WERI-Rb-1 (cell line): Measurements from ENCODE around the gene TAGLN.

Experiments used
- DNase-seq: peaks from one replicate; pipeline ENCODE4 v3.0.0-alpha.2; 2020
- H3K27ac ChIP-seq: fragments of 250-450 bp; sonication (Bioruptor Pico); 2 replicates; pipeline ENCODE4 v1.5.1; 2020; ENCODE audit warnings: mild to moderate bottlenecking, moderate library complexity
- H3K27me3 ChIP-seq: fragments of 250-450 bp; sonication (Bioruptor Pico); 2 replicates; pipeline ENCODE4 v1.5.1; 2021; ENCODE audit warnings: mild to moderate bottlenecking, low read depth, moderate library complexity; ENCODE audit not compliant: insufficient read depth, severe bottlenecking
- H3K36me3 ChIP-seq: fragments of 250-450 bp; sonication (Bioruptor Pico); 2 replicates; pipeline ENCODE4 v1.5.1; 2020; ENCODE audit warnings: mild to moderate bottlenecking, moderate library complexity
- H3K4me3 ChIP-seq: 2 replicates; pipeline ENCODE4 v1.5.1; 2011; ENCODE audit warnings: low read depth, mild to moderate bottlenecking, control low read depth, low read length
- H3K9me3 ChIP-seq: fragments of 250-450 bp; sonication (Bioruptor Pico); 2 replicates; pipeline ENCODE4 v1.5.1; 2021; ENCODE audit warnings: mild to moderate bottlenecking, moderate library complexity; ENCODE audit not compliant: severe bottlenecking
- CTCF ChIP-seq: IDR thresholded peaks from 2 replicates; pipeline ENCODE4 v1.5.1; 2011; ENCODE audit warnings: low read depth, mild to moderate bottlenecking, control low read depth, inconsistent platforms, low read length

The TAGLN gene

DNA sequence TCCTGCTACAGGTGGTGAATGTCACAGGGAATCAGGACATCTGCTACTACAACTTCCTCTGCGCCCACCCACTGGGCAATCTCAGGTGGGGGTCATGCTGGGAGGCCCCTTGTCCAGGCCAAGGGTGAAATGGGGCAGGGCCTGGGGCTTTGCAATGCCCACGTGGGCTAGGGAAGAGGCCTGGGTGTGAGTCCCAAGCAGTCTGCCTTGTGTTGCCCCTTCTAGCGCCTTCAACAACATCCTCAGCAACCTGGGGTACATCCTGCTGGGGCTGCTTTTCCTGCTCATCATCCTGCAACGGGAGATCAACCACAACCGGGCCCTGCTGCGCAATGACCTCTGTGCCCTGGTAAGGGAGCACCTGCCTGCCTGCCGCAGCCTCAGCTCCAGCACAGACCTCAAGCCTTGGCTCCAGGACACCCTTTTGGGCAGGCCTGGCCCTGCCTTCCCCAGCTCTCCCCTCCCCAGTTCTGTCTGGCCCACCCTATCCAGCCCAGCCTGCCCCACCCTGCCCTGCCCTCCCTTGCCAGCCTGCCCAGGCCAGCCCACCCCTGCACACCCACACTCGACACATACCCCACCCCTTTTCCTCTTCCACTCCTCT is 9.1 kb upstream of the TAGLN start:
- H3K27ac ChIP-seq: no peak overlapping the region
- H3K27me3 ChIP-seq: no peaks in the 10 kb centered on the region
- peaks cover 38% of the 10 kb centered on the region for H3K36me3 ChIP-seq
- no peak overlapping the region for H3K4me3 ChIP-seq
- DNase-seq: no peak
- H3K9me3 ChIP-seq: no peaks in the 10 kb centered on the region
- no peak for TF ChIP-seq CTCF

GRCh38 chr11:117191680-117192400 is 7.3 kb upstream of the TAGLN start:
- peaks cover 36% of the 10 kb centered on the region for H3K36me3 ChIP-seq
- H3K9me3 ChIP-seq: no peaks in the 10 kb centered on the region
- H3K27ac ChIP-seq: no peak overlapping the region
- DNase-seq: no peak
- H3K27me3 ChIP-seq: no peaks in the 10 kb centered on the region
- no peak for TF ChIP-seq CTCF
- no peak overlapping the region for H3K4me3 ChIP-seq

DNA sequence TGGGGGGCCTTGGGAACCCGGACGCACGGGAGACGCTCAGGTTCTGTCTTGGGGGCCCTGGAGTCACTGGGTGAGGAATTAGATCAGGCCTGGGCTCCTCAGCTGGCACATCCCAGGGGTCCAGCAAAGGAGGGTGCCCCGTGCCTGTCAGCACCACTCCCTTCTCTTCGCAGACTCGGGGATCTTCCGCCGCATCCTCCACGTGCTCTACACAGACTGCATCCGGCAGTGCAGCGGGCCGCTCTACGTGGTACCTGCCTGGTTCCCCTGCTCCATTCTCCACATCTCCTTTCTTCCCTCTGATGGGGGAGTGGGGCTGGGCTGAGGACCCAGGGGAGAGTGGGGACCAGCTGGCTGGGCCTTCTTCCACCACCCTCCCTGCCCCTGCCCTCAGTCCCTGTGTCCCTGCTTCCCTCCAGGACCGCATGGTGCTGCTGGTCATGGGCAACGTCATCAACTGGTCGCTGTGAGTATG is 6.7 kb upstream of the TAGLN start:
- Histone ChIP-seq H3K36me3 (peaks cover 34% of the 10 kb centered on the region), H3K9me3 (no peaks in the 10 kb centered on the region), H3K27ac (no peak overlapping the region), H3K4me3 (no peak overlapping the region), H3K27me3 (no peaks in the 10 kb centered on the region)
- no peak for TF ChIP-seq CTCF
- DNase-seq: no peak

DNA sequence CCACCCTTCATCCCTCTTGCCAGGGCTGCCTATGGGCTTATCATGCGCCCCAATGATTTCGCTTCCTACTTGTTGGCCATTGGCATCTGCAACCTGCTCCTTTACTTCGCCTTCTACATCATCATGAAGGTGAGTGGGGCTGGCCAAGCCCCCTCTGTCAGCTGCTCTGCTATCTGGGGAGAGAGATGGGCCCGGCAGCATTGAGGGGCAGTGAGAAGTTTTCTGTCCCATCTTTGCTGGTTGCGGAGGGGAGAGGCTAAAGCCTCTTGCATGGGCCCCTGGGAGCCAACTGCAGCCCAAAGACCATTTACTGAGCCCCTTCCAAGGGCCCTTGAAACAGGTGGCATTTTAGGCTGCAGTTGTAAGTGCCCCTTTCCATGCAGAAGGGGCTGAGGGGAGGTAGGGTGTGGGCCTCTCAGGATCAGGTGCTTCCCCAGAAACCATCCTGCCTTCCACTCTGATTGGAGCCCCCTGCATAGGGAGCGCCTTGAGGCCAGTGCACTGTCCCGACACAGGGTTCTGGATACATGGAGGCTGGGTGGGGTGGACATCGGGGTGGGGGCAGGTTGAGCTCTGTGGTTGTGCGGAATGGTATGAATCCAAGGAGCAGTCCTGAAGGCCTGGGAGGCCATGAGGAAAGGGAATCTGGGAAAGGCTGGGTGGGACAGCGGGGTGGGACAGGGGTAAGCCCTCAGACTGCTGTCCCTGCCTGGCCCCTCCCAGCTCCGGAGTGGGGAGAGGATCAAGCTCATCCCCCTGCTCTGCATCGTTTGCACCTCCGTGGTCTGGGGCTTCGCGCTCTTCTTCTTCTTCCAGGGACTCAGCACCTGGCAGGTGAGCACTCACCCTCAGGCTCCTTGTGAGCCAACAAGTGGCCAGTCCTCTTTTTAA is 5.8 kb upstream of the TAGLN start:
- no peak for DNase-seq
- H3K9me3 ChIP-seq: no peaks in the 10 kb centered on the region
- H3K27ac ChIP-seq: no peak overlapping the region
- H3K4me3 ChIP-seq: no peak overlapping the region
- no peaks in the 10 kb centered on the region for H3K27me3 ChIP-seq
- H3K36me3 ChIP-seq: peaks cover 31% of the 10 kb centered on the region
- no peak for TF ChIP-seq CTCF

- H3K4me3 ChIP-seq: no peak overlapping the region
- H3K9me3 ChIP-seq: no peaks in the 10 kb centered on the region
- peaks cover 24% of the 10 kb centered on the region for H3K36me3 ChIP-seq
- no peak for DNase-seq
- H3K27me3 ChIP-seq: no peaks in the 10 kb centered on the region
- no peak for TF ChIP-seq CTCF
- no peak overlapping the region for H3K27ac ChIP-seq
These were observed 4.9 kb upstream of the TAGLN start for GRCh38 chr11:117194267-117194666.
